Measurements from ENCODE around the gene DOC2B. TPM values are rescaled to one million over a fixed set of nuclear protein-coding genes. Genes with fewer than 3 reads are reported as not detected.
A peak's percentile ranks its signal among the peaks of the same experiment; 100 is the strongest.

DOC2B gene
- total and polyA plus RNA-seq, 8 donors, result 4.3 to 25.1 (median 11.1) TPM

- H3K4me3 ChIP-seq, result peak overlapping the region in 1 of 4 donors; percentile 67
- no peak for FAIRE-seq
- intact Hi-C loops (cut with DNase I), result no loop called here
- peak in 1 of 6 donors; percentile 40 for DNase-seq
- H3K27ac ChIP-seq, result no peak overlapping the region
- H3K36me3 ChIP-seq, result no peaks in the 10 kb centered on the region
- no peak for ATAC-seq
- TF ChIP-seq CTCF (IDR thresholded peaks at IDR 0.05), result no peak
- 61 to 63% methylated on average over 5 of the region's 5 CpGs for WGBS, 2 donors
- H3K9me3 ChIP-seq, result no peaks in the 10 kb centered on the region
- H3K27me3 ChIP-seq, result no peaks in the 10 kb centered on the region
- peaks cover 5 to 17% (median 16%) of the 10 kb centered on the region in 3 donors for H3K4me1 ChIP-seq
Observed at GRCh38 chr17:179066-179432, 2.4 kb downstream of the DOC2B start.

GRCh38 chr17:178292-179065, 3.0 kb downstream of the DOC2B start:
- Histone ChIP-seq H3K4me1 (peaks cover 5 to 15% (median 10%) of the 10 kb centered on the region in 3 donors), H3K9me3 (no peaks in the 10 kb centered on the region), H3K4me3 (no peak overlapping the region), H3K36me3 (no peaks in the 10 kb centered on the region), H3K27ac (no peak overlapping the region), H3K27me3 (no peaks in the 10 kb centered on the region)
- intact Hi-C loops (cut with DNase I), result no loop called here
- no peak for TF ChIP-seq CTCF (IDR thresholded peaks at IDR 0.05)
- ATAC-seq (no peak), DNase-seq (no peak), FAIRE-seq (no peak)
- WGBS, 2 donors, result 85 to 90% methylated on average over 12 of the region's 12 CpGs

DNA sequence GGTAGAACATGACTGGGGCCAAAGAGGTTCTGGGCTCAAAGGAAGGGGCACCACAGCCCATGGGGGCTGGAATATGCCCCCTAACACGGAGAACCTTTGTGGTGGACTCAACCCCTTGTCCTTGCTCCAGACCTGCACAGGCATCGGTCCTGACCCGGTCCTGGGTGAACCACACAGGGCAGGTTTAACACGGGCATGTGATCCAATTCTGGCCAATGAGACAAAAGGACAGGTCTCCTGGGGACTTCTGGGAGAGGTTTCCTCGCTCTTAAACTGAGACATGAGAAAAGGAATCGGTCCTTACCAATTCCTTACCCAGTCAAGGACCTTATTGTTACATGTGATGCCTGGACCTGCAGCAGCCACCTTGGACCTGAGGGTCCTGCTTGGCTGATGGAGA, 3.7 kb downstream of the DOC2B start:
- H3K36me3 ChIP-seq, result no peaks in the 10 kb centered on the region
- H3K27ac ChIP-seq, result no peak overlapping the region
- no peaks in the 10 kb centered on the region for H3K9me3 ChIP-seq
- intact Hi-C loops (cut with DNase I), result no loop called here
- no peak overlapping the region for H3K4me3 ChIP-seq
- H3K27me3 ChIP-seq, result no peaks in the 10 kb centered on the region
- 89 to 98% methylated on average over 6 of the region's 6 CpGs for WGBS, 2 donors
- no peak for DNase-seq
- no peak for TF ChIP-seq CTCF (IDR thresholded peaks at IDR 0.05)
- no peak for FAIRE-seq
- no peak for ATAC-seq
- peaks cover 1 to 9% (median 3%) of the 10 kb centered on the region in 3 donors for H3K4me1 ChIP-seq

DNA sequence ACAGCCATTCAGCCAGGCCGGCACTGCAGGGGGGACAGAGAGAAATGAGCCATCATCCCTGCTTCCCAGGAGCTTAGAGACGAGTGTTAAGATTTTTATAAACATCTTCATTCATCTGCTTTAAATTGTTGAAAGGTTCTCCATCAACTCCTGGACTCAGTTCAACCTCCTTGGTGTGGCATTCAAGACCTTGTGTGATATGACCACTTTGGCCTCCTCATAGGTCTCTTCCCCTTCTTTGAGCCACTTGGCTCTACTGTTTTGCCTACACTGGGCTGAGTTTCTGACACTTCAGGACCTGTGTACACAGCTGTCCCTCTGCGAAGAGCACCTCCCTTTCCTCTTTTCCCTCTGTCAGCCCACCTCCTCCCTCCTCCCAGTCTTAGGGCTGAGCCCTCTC, 4.3 kb downstream of the DOC2B start:
- intact Hi-C loops (cut with DNase I), result no loop called here
- DNase-seq (no peak), ATAC-seq (no peak), FAIRE-seq (no peak)
- peaks cover 0 to 6% (median 0%) of the 10 kb centered on the region in 3 donors for H3K4me1 ChIP-seq
- no peak overlapping the region for H3K27ac ChIP-seq
- H3K9me3 ChIP-seq, result no peaks in the 10 kb centered on the region
- no peaks in the 10 kb centered on the region for H3K36me3 ChIP-seq
- WGBS, 2 donors, result 90 to 91% methylated on average over 3 of the region's 3 CpGs
- TF ChIP-seq CTCF (IDR thresholded peaks at IDR 0.05), result no peak
- no peak overlapping the region for H3K4me3 ChIP-seq
- no peaks in the 10 kb centered on the region for H3K27me3 ChIP-seq

GRCh38 chr17:173166-173911, 8.1 kb downstream of the DOC2B start:
- Histone ChIP-seq H3K9me3 (no peaks in the 10 kb centered on the region), H3K4me1 (no peaks in the 10 kb centered on the region), H3K4me3 (no peak overlapping the region), H3K27ac (no peak overlapping the region), H3K27me3 (no peaks in the 10 kb centered on the region), H3K36me3 (no peaks in the 10 kb centered on the region)
- intact Hi-C loops (cut with DNase I), result no loop called here
- FAIRE-seq (no peak), DNase-seq (no peak), ATAC-seq (no peak)
- no peak for TF ChIP-seq CTCF (IDR thresholded peaks at IDR 0.05)
- 90 to 94% methylated on average over 10 of the region's 10 CpGs for WGBS, 2 donors
